Endothelial cell (in vitro differentiated cells): ENCODE data around the gene DNAJC3. TPM values are rescaled to one million over a fixed set of nuclear protein-coding genes. Genes with fewer than 3 reads are reported as not detected.
"Not testable (repeated sequence)": the region's sequence is repeated elsewhere in the genome, so short reads cannot be mapped to it uniquely, and the experiment has no call there.

ENCODE experiments used
- DNase-seq: peaks from one replicate; pipeline ENCODE4 v3.0.0; 2021; ENCODE audit warnings: low spot score
- H3K27ac Mint-ChIP-seq: one replicate; pipeline ENCODE4 v1.8.0; 2021; ENCODE audit warnings: mixed read lengths, inconsistent platforms; ENCODE audit not compliant: unreplicated experiment
- H3K27me3 Mint-ChIP-seq: one replicate; pipeline ENCODE4 v1.8.0; 2021; ENCODE audit warnings: mild to moderate bottlenecking, moderate library complexity, mixed read lengths, inconsistent platforms; ENCODE audit not compliant: unreplicated experiment
- H3K36me3 Mint-ChIP-seq: one replicate; pipeline ENCODE4 v1.8.0; 2021; ENCODE audit warnings: mild to moderate bottlenecking, low read depth, mixed read lengths, inconsistent platforms; ENCODE audit not compliant: unreplicated experiment
- H3K4me1 Mint-ChIP-seq: one replicate; pipeline ENCODE4 v1.8.0; 2021; ENCODE audit warnings: mild to moderate bottlenecking, mixed read lengths, inconsistent platforms; ENCODE audit not compliant: unreplicated experiment
- H3K4me3 Mint-ChIP-seq: one replicate; pipeline ENCODE4 v1.8.0; 2021; ENCODE audit warnings: mild to moderate bottlenecking, mixed read lengths, inconsistent platforms; ENCODE audit not compliant: unreplicated experiment
- H3K9me3 Mint-ChIP-seq: one replicate; pipeline ENCODE4 v1.8.0; 2021; ENCODE audit warnings: mixed read lengths, inconsistent platforms; ENCODE audit not compliant: unreplicated experiment
- total RNA-seq: library from RNA; stranded (reverse); fragmentation: NEBNext Ultra II Directional; extraction: Animal tissue kit (Norgen Biotek cat#: 25700); gene quantifications from one replicate; pipeline ENCODE4 v1.2.1, GENCODE V29; 2021; ENCODE audit not compliant: unreplicated experiment
- TF ChIP-seq, protein P1 (sequence below): fragments of 200-600 bp; sonication (generic); IDR thresholded peaks from one replicate; pipeline ENCODE4 v1.5.0; 2021; ENCODE audit warnings: antibody characterized with exemption; ENCODE audit not compliant: unreplicated experiment

DNAJC3 gene
- total RNA-seq, 1 donor from 2014 or later, result 50.3 TPM

DNA sequence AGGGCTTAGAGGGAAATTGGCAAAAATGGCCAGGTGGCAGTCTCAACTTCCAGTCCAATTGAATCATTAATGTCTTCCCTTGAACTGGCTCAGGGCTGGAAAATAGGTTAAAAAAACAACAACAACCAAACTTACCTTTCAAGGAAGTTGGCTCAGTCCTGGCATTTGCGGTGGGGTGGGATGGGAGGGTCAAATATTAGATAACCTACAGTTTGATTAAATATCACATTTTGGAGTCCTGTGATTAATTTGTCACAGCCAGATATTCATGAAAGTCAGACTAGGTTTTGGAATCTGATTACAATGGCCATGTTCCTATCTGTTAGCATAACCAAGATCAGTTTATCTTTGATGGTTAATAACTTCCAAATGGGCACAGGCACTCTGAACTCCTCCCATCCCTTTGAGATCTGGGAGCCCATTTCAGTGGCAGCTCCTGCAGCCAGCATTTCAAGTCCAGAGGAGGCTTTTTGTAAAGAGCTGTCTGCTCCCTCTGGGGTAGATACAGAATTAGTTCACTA, 24.6 kb upstream of the DNAJC3 start:
- no peak for DNase-seq
- TF ChIP-seq, protein P1, sequence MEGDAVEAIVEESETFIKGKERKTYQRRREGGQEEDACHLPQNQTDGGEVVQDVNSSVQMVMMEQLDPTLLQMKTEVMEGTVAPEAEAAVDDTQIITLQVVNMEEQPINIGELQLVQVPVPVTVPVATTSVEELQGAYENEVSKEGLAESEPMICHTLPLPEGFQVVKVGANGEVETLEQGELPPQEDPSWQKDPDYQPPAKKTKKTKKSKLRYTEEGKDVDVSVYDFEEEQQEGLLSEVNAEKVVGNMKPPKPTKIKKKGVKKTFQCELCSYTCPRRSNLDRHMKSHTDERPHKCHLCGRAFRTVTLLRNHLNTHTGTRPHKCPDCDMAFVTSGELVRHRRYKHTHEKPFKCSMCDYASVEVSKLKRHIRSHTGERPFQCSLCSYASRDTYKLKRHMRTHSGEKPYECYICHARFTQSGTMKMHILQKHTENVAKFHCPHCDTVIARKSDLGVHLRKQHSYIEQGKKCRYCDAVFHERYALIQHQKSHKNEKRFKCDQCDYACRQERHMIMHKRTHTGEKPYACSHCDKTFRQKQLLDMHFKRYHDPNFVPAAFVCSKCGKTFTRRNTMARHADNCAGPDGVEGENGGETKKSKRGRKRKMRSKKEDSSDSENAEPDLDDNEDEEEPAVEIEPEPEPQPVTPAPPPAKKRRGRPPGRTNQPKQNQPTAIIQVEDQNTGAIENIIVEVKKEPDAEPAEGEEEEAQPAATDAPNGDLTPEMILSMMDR, result no peak
- Mint-ChIP-seq H3K9me3 (no peaks in the 10 kb centered on the region), H3K27ac (no peak overlapping the region), H3K36me3 (no peaks in the 10 kb centered on the region), H3K4me1 (peaks cover 5% of the 10 kb centered on the region), H3K27me3 (no peaks in the 10 kb centered on the region), H3K4me3 (no peak overlapping the region)

DNA sequence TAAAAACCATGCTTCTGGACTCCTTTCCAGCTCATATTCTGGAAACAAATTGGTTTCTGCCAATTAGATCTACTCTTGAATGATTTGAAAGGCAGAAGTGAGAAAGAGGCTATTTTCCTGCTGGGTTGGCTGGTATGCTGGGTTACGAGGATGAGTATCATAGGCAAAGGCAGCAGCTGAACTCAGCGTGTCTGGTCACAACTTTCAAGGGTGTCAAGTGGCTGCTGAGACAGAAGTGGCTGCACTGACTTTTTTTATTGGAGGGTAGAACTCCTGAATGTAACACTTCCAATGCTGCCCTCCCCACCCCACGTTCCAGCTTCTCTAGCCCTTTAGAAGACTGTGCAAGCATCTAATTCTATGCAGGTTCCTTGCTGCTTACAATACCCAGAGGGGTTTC, 24.1 kb upstream of the DNAJC3 start:
- Mint-ChIP-seq H3K4me1 (peaks cover 5% of the 10 kb centered on the region), H3K9me3 (no peaks in the 10 kb centered on the region), H3K36me3 (no peaks in the 10 kb centered on the region), H3K4me3 (no peak overlapping the region), H3K27me3 (no peaks in the 10 kb centered on the region), H3K27ac (no peak overlapping the region)
- TF ChIP-seq, protein P1, result no peak
- no peak for DNase-seq

DNA sequence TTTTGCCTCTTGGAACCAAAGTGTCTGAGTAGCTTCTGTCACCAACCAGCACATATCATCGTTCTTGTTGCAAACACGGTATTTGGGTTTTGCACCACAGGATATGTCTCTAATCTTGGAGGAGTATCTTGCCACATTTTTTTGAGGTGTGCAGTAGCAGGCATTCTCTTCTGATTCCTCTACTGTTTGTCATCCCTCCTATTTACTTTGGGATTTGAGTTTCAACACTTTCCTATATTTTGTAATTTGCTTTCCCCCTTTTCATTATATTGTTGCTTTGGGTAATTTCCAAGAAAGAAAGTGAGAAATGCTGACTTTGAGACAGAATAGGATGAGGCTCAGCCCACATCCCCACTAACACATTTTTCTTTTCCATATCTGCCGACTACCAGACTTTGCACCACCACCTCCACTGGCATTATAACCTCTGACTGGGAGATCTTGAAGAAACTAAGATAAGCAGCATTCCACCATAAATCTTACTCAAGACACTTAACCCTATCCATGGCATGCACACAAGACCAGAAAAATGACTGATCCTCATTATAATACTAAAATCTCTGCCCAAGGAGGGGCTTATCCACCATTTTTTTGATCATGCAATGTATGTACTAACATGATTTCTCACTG, 20.4 kb upstream of the DNAJC3 start:
- Mint-ChIP-seq H3K27me3 (no peaks in the 10 kb centered on the region), H3K27ac (no peak overlapping the region), H3K4me1 (peaks cover 5% of the 10 kb centered on the region), H3K4me3 (no peak overlapping the region), H3K36me3 (no peaks in the 10 kb centered on the region), H3K9me3 (no peaks in the 10 kb centered on the region)
- TF ChIP-seq, protein P1, result no peak
- DNase-seq, result no peak

DNA sequence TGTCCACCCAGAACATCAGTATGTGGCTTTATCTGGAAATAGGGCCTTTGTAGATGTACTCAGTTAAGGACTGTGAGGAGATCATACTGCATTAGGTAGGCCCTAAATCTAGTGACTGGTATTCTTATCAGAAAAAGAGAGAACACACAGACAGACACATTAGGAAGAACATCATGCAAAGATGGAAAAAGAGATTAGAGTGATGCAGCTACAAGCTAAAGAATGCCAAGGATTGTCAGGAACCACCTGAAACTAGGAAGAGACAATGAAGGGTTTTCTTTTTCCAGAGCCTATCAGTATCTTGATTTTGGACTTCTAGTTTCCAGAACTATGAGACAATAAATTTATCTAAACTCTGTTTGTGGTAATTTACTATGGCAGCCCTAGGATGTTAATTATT, 17.4 kb upstream of the DNAJC3 start:
- DNase-seq, result no peak
- Mint-ChIP-seq H3K36me3 (no peaks in the 10 kb centered on the region), H3K27me3 (peaks cover 4% of the 10 kb centered on the region), H3K4me3 (no peak overlapping the region), H3K4me1 (no peaks in the 10 kb centered on the region), H3K27ac (no peak overlapping the region), H3K9me3 (peaks cover 4% of the 10 kb centered on the region)
- TF ChIP-seq, protein P1, result no peak

DNA sequence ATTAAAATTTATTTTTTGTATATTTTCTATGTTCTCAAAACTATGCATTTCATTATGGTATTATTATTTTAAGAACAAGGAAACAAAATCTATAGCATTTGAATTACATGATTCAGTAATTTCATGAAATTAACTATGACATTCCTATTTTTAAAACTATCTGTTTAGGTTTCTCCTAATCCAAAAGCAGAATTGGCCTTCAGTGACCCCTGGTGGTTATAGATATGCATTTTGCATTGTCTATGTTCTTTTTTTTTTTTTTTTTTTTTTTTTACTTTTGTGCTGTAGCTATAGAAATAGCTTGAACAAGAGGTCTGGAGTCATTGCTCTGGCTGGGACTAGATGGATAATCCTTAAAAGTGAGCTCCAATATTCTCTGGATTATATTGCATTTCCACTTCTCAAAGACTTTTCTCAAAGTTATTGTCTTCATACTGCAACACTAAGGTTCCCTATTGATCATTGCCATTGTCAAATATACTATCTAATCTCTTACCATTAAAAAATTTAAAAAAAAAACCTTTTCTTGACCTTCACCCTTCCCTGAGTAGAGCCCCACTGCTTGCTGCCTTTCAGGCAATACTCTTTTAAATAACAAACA, 15.9 kb upstream of the DNAJC3 start:
- DNase-seq, result peak; percentile 14
- peaks cover 4% of the 10 kb centered on the region for H3K27me3 Mint-ChIP-seq

DNA sequence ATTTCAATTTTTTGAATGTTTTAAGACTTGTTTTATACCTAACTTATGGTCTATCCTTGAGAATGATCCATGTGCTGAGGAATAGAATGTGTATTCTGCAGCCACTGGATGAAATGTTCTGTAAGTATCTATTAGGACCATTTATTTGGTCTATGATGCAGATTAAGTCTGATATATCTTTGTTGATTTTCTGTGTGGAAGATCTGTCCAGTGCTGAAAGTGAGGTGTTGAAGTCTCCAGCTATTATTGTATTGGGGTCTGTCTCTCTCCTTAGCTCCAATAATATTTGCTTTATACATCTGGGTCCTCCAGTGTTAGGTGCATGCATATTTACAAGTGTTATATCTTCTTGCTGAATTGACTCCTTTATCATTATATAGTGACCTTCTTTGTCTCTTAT, 9.7 kb upstream of the DNAJC3 start:
- Mint-ChIP-seq H3K9me3 (peaks cover 19% of the 10 kb centered on the region), H3K36me3 (peaks cover 13% of the 10 kb centered on the region)
- not testable (repeated sequence) for H3K4me1 Mint-ChIP-seq, H3K27me3 Mint-ChIP-seq, H3K27ac Mint-ChIP-seq, DNase-seq, H3K4me3 Mint-ChIP-seq

More for the DNA sequence above, 15.9 kb upstream of the DNAJC3 start:
- no peaks in the 10 kb centered on the region for H3K4me1 Mint-ChIP-seq
- no peak overlapping the region for H3K4me3 Mint-ChIP-seq
- H3K27ac Mint-ChIP-seq, result no peak overlapping the region
- H3K36me3 Mint-ChIP-seq, result no peaks in the 10 kb centered on the region
- TF ChIP-seq, protein P1, result peak; percentile 80
- peaks cover 4% of the 10 kb centered on the region for H3K9me3 Mint-ChIP-seq
